Measurements from ENCODE around the gene MRPL22.

DNA sequence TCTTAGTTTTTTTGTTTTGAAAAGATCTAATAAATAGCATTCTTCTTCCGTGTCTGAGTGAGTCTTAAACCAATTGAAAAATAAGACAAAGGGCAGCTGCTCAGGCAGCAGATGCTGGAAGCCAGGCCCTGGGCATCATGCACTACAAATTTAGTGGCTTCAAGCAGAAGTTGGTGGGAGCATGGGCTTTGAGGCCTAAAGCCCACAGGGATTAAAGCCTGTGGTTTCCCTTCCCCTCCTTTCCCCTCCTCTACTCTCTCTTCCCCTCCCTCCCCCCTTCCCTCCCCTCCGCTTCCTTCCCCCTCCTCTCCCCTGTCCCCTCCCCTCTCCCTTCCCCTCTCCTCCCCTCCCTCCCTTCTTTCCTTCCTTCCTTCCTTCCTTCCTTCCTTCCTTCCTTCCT, 52.6 kb downstream of the MRPL22 start:
- no peak for TF ChIP-seq POLR2AphosphoS5 (IDR thresholded peaks at IDR 0.05; ENCODE audit: low read depth, low read length)
- TF ChIP-seq, protein P1, sequence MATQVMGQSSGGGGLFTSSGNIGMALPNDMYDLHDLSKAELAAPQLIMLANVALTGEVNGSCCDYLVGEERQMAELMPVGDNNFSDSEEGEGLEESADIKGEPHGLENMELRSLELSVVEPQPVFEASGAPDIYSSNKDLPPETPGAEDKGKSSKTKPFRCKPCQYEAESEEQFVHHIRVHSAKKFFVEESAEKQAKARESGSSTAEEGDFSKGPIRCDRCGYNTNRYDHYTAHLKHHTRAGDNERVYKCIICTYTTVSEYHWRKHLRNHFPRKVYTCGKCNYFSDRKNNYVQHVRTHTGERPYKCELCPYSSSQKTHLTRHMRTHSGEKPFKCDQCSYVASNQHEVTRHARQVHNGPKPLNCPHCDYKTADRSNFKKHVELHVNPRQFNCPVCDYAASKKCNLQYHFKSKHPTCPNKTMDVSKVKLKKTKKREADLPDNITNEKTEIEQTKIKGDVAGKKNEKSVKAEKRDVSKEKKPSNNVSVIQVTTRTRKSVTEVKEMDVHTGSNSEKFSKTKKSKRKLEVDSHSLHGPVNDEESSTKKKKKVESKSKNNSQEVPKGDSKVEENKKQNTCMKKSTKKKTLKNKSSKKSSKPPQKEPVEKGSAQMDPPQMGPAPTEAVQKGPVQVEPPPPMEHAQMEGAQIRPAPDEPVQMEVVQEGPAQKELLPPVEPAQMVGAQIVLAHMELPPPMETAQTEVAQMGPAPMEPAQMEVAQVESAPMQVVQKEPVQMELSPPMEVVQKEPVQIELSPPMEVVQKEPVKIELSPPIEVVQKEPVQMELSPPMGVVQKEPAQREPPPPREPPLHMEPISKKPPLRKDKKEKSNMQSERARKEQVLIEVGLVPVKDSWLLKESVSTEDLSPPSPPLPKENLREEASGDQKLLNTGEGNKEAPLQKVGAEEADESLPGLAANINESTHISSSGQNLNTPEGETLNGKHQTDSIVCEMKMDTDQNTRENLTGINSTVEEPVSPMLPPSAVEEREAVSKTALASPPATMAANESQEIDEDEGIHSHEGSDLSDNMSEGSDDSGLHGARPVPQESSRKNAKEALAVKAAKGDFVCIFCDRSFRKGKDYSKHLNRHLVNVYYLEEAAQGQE (IDR thresholded peaks at IDR 0.05; ENCODE audit: insufficient read depth in 1 of 2, low read depth in 2 of 2, low read length in 2 of 2) = no peak
- TF ChIP-seq TAF1 (IDR thresholded peaks at IDR 0.05; ENCODE audit: borderline replicate concordance, insufficient read depth, low read length) = no peak
- no peak for TF ChIP-seq FOXP2 (optimal IDR thresholded peaks at IDR 0.05; ENCODE audit: borderline replicate concordance, extremely low read depth, extremely low read length, insufficient read depth)
- TF ChIP-seq SIN3A (IDR thresholded peaks at IDR 0.05; ENCODE audit: borderline replicate concordance, insufficient read depth, low read length) = no peak

All from PFSK-1 (cell line).